ENCODE results near the gene SCN1A.

DNA sequence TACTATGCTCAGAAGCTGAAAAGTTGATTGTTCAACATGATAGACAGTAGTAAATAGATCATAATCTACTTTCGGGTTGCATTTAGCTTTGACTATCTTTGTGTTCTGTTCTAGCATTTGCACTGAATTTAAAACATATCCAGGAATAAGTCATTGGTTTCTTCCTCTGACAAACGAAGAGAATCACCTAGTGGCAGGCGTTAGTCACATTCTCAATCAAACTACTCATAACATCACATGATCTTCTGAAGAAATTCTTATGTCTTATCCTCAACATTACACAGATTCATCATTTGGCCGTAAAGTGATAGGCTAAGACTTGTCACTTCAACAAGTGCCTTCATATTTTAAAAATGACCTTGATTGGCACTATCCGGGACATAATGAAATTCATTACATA, 110.6 kb downstream of the SCN1A start:
- TF ChIP-seq, protein P1, sequence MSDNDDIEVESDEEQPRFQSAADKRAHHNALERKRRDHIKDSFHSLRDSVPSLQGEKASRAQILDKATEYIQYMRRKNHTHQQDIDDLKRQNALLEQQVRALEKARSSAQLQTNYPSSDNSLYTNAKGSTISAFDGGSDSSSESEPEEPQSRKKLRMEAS (IDR thresholded peaks at IDR 0.05; ENCODE audit: insufficient read depth, insufficient read length): no peak
- TF ChIP-seq, protein P2, sequence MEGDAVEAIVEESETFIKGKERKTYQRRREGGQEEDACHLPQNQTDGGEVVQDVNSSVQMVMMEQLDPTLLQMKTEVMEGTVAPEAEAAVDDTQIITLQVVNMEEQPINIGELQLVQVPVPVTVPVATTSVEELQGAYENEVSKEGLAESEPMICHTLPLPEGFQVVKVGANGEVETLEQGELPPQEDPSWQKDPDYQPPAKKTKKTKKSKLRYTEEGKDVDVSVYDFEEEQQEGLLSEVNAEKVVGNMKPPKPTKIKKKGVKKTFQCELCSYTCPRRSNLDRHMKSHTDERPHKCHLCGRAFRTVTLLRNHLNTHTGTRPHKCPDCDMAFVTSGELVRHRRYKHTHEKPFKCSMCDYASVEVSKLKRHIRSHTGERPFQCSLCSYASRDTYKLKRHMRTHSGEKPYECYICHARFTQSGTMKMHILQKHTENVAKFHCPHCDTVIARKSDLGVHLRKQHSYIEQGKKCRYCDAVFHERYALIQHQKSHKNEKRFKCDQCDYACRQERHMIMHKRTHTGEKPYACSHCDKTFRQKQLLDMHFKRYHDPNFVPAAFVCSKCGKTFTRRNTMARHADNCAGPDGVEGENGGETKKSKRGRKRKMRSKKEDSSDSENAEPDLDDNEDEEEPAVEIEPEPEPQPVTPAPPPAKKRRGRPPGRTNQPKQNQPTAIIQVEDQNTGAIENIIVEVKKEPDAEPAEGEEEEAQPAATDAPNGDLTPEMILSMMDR (IDR thresholded peaks at IDR 0.05; ENCODE audit: extremely low read depth in 1 of 2, insufficient read depth in 1 of 2, low read depth in 1 of 2, low read length in 2 of 2): no peak

All from endothelial cell of umbilical vein (primary cell).